Stimulated activated CD8-positive, alpha-beta memory T cell treated with anti-CD3 and anti-CD28 coated beads, Interleukin-12 subunit alpha, Interleukin-12 subunit beta, amount 100 ng/mL, for 4 hours (primary cell): ENCODE results near the gene TIAM1.
A peak's percentile ranks its signal among the peaks of the same experiment; 100 is the strongest.

Experiments used
- DNase-seq: peaks from one replicate; pipeline ENCODE4 v3.0.0-alpha.2; 2020; ENCODE audit warnings: low read depth

TIAM1 gene

GRCh38 chr21:31132574-31133242, 211.4 kb downstream of the TIAM1 start:
- DNase-seq = peak; percentile 10

GRCh38 chr21:31130821-31131220, 213.2 kb downstream of the TIAM1 start:
- no peak for DNase-seq

GRCh38 chr21:31128234-31128633, 215.8 kb downstream of the TIAM1 start:
- DNase-seq = no peak

- no peak for DNase-seq
These were observed 220.1 kb downstream of the TIAM1 start for GRCh38 chr21:31124010-31124409.

GRCh38 chr21:31119199-31119598, 224.9 kb downstream of the TIAM1 start:
- DNase-seq = no peak

GRCh38 chr21:31117128-31117916, 226.7 kb downstream of the TIAM1 start:
- no peak for DNase-seq

GRCh38 chr21:31115249-31115648, 228.8 kb downstream of the TIAM1 start:
- no peak for DNase-seq

- no peak for DNase-seq
These were observed 233.0 kb downstream of the TIAM1 start for GRCh38 chr21:31111093-31111492.

GRCh38 chr21:31110430-31110829, 233.6 kb downstream of the TIAM1 start:
- no peak for DNase-seq

GRCh38 chr21:31107871-31108270, 236.2 kb downstream of the TIAM1 start:
- no peak for DNase-seq

GRCh38 chr21:31107176-31107785, 236.8 kb downstream of the TIAM1 start:
- no peak for DNase-seq

GRCh38 chr21:31103571-31104265, 240.3 kb downstream of the TIAM1 start:
- DNase-seq = no peak

- no peak for DNase-seq
These were observed 240.9 kb downstream of the TIAM1 start for GRCh38 chr21:31103163-31103562.

- no peak for DNase-seq
These were observed 244.9 kb downstream of the TIAM1 start for GRCh38 chr21:31099122-31099521.

GRCh38 chr21:31098576-31099005, 245.5 kb downstream of the TIAM1 start:
- peak; percentile 49 for DNase-seq

GRCh38 chr21:31092832-31093625, 251.0 kb downstream of the TIAM1 start:
- DNase-seq = no peak

- no peak for DNase-seq
These were observed 253.7 kb downstream of the TIAM1 start for GRCh38 chr21:31090376-31090775.

GRCh38 chr21:31088474-31088751, 255.6 kb downstream of the TIAM1 start:
- DNase-seq = no peak

GRCh38 chr21:31087639-31088473, 256.2 kb downstream of the TIAM1 start:
- DNase-seq = no peak

GRCh38 chr21:31084689-31085088, 259.4 kb downstream of the TIAM1 start:
- DNase-seq = no peak

GRCh38 chr21:31078796-31079195, 265.3 kb downstream of the TIAM1 start:
- DNase-seq = no peak
